ENCODE measurements around the gene SREBF2.

Gene SREBF2

DNA sequence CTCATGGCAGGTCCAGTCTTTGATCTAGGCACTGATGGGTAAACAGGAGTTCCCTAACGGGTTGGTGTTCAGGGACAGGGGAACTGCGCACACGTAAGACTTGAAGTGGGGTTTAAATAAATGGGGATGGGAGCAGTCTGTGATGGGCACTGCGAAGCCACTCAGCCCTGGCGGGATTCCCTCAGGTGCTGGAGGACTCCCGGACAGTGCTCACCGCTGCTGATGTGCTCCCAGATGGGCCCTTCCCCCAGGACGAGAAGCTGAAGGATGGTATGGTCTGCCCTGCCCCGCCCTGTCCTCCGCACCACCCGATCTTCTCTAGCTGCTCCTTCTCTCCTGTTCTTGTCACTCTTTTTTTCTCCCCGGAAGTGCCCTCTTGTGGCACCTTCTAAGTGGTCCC is 22.9 kb upstream of the SREBF2 start:
- H3K4me1 Mint-ChIP-seq: no peaks in the 10 kb centered on the region
- no peak overlapping the region for H3K4me3 Mint-ChIP-seq
- no peak overlapping the region for H3K27ac Mint-ChIP-seq
- no peaks in the 10 kb centered on the region for H3K27me3 Mint-ChIP-seq (ENCODE audit: low read depth)
- H3K9me3 Mint-ChIP-seq: no peaks in the 10 kb centered on the region
- peaks cover 40% of the 10 kb centered on the region for H3K36me3 Mint-ChIP-seq (ENCODE audit: low read depth)
- TF ChIP-seq, protein P1, sequence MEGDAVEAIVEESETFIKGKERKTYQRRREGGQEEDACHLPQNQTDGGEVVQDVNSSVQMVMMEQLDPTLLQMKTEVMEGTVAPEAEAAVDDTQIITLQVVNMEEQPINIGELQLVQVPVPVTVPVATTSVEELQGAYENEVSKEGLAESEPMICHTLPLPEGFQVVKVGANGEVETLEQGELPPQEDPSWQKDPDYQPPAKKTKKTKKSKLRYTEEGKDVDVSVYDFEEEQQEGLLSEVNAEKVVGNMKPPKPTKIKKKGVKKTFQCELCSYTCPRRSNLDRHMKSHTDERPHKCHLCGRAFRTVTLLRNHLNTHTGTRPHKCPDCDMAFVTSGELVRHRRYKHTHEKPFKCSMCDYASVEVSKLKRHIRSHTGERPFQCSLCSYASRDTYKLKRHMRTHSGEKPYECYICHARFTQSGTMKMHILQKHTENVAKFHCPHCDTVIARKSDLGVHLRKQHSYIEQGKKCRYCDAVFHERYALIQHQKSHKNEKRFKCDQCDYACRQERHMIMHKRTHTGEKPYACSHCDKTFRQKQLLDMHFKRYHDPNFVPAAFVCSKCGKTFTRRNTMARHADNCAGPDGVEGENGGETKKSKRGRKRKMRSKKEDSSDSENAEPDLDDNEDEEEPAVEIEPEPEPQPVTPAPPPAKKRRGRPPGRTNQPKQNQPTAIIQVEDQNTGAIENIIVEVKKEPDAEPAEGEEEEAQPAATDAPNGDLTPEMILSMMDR (IDR thresholded peaks at IDR 0.05; ENCODE audit: unreplicated experiment in 3 of 3): no peak

DNA sequence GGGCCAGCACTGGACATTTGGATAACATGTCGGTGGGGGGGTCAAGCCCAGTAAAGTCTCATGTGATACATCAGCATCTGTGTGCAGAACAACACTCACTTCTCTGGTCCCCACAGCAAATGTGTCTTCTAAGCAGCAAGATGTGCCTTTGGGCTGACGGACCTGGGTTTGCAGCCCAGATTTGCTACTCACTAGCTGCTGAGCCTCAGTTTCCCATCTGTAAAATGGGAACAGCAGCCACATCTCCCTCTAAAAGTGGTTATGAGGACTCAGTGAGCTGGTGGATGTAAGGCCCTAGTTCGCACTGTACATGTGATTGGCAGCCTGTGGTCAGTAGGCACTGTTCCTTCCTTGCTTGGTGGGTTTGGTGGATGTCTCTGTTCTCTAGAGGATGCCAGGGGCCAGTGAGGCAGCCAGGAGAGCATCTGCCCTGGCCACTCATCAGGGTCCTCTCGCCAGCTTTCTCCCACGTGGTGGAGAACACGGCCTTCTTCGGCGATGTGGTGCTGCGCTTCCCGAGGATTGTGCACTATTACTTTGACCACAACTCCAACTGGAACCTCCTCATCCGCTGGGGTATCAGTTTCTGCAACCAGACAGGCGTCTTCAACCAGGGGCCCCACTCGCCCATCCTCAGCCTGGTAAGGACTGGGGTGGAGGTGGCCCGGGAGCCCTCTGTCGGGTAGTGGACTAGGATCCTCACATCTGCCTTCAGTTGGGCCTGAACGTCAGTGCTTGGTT is 19.9 kb upstream of the SREBF2 start:
- Mint-ChIP-seq H3K27me3 (ENCODE audit: low read depth) (no peaks in the 10 kb centered on the region), H3K4me3 (no peak overlapping the region), H3K27ac (no peak overlapping the region), H3K4me1 (peaks cover 18% of the 10 kb centered on the region), H3K9me3 (no peaks in the 10 kb centered on the region), H3K36me3 (ENCODE audit: low read depth) (peaks cover 46% of the 10 kb centered on the region)
- TF ChIP-seq, protein P1 (IDR thresholded peaks at IDR 0.05; ENCODE audit: unreplicated experiment in 3 of 3): no peak

DNA sequence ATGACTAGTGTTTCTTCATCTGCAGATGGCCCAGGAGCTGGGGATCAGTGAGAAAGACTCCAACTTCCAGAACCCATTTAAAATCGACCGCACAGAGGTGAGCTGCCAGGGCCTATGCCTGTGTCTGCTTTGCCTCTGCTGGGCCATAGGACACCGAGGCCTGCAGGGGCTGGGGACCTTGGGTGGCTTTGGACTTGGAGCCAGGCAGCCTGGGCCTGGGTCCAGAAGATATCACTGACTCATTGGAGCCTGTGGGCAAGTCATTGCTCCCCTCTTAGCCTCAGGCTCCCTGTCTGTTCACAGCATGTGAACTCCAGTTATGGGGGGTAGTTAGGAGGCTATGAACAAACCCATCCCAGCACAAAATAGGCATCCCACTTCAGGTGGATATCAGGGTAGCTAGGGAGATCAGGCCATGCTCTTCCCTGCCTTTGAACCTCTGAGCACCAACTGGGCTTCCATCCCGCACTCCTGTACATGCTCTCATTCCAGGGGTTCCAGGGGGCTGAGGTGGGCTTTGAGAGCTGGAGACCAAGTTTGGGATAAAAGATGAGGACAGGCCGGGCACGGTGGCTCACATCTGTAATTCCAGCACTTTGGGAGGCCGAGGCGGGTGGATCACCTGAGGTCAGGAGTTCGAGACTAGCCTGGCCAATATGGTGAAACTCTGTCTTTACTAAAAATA is 19.0 kb upstream of the SREBF2 start:
- Mint-ChIP-seq H3K27ac (no peak overlapping the region), H3K4me3 (no peak overlapping the region), H3K4me1 (peaks cover 18% of the 10 kb centered on the region), H3K36me3 (ENCODE audit: low read depth) (peaks cover 45% of the 10 kb centered on the region), H3K27me3 (ENCODE audit: low read depth) (no peaks in the 10 kb centered on the region), H3K9me3 (no peaks in the 10 kb centered on the region)
- TF ChIP-seq, protein P1 (IDR thresholded peaks at IDR 0.05; ENCODE audit: unreplicated experiment in 3 of 3): no peak

DNA sequence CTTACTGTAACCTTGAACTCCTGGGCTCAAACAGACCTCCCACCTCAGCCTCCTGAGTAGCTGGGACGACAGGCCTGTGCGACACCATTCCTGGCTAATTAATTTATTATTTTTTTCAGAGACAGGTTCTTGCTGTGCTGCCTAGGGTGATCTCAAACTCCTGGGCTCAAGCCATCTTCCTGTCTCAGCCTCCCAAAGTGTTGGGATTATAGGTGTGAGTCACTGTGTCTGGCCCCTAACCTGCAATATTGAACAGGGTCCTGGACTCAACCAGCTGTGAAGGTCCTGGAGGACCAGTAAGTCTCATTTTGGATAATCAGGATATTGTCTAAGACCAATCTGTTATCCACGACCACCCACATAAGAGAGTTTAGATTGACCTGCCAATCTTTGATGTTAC is 17.2 kb upstream of the SREBF2 start:
- H3K4me1 Mint-ChIP-seq: peaks cover 29% of the 10 kb centered on the region
- H3K4me3 Mint-ChIP-seq: peak overlapping the region in 1 of 3 experiments; percentile 64
- H3K27me3 Mint-ChIP-seq (ENCODE audit: low read depth): no peaks in the 10 kb centered on the region
- TF ChIP-seq, protein P1 (IDR thresholded peaks at IDR 0.05; ENCODE audit: unreplicated experiment in 3 of 3): no peak
- no peaks in the 10 kb centered on the region for H3K9me3 Mint-ChIP-seq
- peak overlapping the region; percentile 85 to 94 (median 86) for H3K27ac Mint-ChIP-seq
- H3K36me3 Mint-ChIP-seq (ENCODE audit: low read depth): peaks cover 35% of the 10 kb centered on the region

DNA sequence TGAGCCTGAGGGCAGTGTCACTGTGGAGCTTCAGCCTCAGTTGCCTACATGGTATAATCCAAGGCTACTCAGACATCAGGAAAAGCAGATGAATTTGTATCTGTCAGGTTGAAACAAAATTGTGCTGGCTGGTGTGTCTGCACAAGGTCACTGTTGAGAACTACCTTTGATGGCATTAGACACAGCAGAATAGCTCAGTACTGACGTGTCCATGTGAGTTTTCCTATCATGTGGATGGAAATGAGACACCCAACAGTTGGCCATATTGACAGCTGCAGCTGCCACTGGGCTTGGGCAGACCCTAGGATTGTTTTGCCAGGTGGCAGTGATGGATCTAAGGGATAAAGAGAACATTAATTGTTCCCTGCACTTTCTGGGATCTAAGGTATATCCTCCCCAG is 16.7 kb upstream of the SREBF2 start:
- H3K27ac Mint-ChIP-seq: peak overlapping the region; percentile 85 to 94 (median 86)
- no peaks in the 10 kb centered on the region for H3K27me3 Mint-ChIP-seq (ENCODE audit: low read depth)
- no peaks in the 10 kb centered on the region for H3K9me3 Mint-ChIP-seq
- H3K4me3 Mint-ChIP-seq: peak overlapping the region in 1 of 3 experiments; percentile 64
- peaks cover 32% of the 10 kb centered on the region for H3K4me1 Mint-ChIP-seq
- peaks cover 31% of the 10 kb centered on the region for H3K36me3 Mint-ChIP-seq (ENCODE audit: low read depth)
- TF ChIP-seq, protein P1 (IDR thresholded peaks at IDR 0.05; ENCODE audit: unreplicated experiment in 3 of 3): no peak

Measured in nephron (organoid).